ENCODE data around the gene COASY.

DNA sequence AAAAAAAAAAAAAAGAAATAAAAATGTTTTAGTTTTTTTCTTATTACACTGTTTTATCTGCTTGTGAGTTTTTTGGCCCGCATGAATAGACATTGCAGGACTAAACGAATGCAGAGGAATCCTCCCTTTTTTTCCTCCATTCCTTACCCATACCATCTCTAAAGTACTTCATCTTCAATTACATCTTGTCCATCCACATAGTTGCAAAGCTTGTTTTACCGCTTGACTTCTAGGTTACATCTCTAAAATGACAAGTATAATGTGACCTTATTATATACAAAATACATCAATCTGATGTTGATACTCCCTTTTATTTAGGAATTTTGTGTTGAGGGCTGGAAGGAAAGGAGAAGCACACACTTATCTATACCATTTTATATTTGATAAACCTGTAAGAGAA lies 34.4 kb downstream of the COASY start:
- TF ChIP-seq EZH2 (optimal IDR thresholded peaks at IDR 0.05; ENCODE audit: low read depth, low read length) (no peak), EZH2phosphoT487 (IDR thresholded peaks at IDR 0.05; ENCODE audit: low read length) (no peak)
- TF ChIP-seq, protein P1, sequence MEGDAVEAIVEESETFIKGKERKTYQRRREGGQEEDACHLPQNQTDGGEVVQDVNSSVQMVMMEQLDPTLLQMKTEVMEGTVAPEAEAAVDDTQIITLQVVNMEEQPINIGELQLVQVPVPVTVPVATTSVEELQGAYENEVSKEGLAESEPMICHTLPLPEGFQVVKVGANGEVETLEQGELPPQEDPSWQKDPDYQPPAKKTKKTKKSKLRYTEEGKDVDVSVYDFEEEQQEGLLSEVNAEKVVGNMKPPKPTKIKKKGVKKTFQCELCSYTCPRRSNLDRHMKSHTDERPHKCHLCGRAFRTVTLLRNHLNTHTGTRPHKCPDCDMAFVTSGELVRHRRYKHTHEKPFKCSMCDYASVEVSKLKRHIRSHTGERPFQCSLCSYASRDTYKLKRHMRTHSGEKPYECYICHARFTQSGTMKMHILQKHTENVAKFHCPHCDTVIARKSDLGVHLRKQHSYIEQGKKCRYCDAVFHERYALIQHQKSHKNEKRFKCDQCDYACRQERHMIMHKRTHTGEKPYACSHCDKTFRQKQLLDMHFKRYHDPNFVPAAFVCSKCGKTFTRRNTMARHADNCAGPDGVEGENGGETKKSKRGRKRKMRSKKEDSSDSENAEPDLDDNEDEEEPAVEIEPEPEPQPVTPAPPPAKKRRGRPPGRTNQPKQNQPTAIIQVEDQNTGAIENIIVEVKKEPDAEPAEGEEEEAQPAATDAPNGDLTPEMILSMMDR (IDR thresholded peaks at IDR 0.05; ENCODE audit: low read length) = no peak
